Stomach smooth muscle (tissue), 2 donors: Measurements from ENCODE around the gene SLC36A3.
"Not testable (repeated sequence)": the region's sequence is repeated elsewhere in the genome, so short reads cannot be mapped to it uniquely, and the experiment has no call there.

Source experiments
- H3K27ac ChIP-seq: one replicate; pipeline ENCODE4 v1.7.0; 2013; ENCODE audit warnings: mild to moderate bottlenecking, low read length, inconsistent platforms
- H3K27me3 ChIP-seq, 2 donors: one replicate each; pipeline ENCODE4 v1.7.0; 2013; ENCODE audit warnings: low read length in 2 of 2; ENCODE audit not compliant: insufficient read depth in 2 of 2, control insufficient read depth in 1 of 2
- H3K36me3 ChIP-seq, 2 donors: one replicate each; pipeline ENCODE4 v1.7.0; 2013; ENCODE audit warnings: low read length in 2 of 2; ENCODE audit not compliant: control insufficient read depth in 2 of 2, insufficient read depth in 2 of 2
- H3K4me1 ChIP-seq: one replicate; pipeline ENCODE4 v1.7.0; 2013; ENCODE audit warnings: low read length; ENCODE audit not compliant: control insufficient read depth, insufficient read depth
- H3K4me3 ChIP-seq, 2 donors: one replicate each; pipeline ENCODE4 v1.7.0; 2013; ENCODE audit warnings: low read length in 2 of 2
- H3K9ac ChIP-seq, 2 donors: one replicate each; pipeline ENCODE4 v1.7.0; 2013; ENCODE audit warnings: low read length in 2 of 2, mild to moderate bottlenecking in 1 of 2
- H3K9me3 ChIP-seq, 2 donors: one replicate each; pipeline ENCODE4 v1.7.0; 2013; ENCODE audit warnings: low read length in 2 of 2; ENCODE audit not compliant: control insufficient read depth in 2 of 2
- donor health status: healthy.
- donor health status: Pancreatic carcinoma.

Gene SLC36A3

DNA sequence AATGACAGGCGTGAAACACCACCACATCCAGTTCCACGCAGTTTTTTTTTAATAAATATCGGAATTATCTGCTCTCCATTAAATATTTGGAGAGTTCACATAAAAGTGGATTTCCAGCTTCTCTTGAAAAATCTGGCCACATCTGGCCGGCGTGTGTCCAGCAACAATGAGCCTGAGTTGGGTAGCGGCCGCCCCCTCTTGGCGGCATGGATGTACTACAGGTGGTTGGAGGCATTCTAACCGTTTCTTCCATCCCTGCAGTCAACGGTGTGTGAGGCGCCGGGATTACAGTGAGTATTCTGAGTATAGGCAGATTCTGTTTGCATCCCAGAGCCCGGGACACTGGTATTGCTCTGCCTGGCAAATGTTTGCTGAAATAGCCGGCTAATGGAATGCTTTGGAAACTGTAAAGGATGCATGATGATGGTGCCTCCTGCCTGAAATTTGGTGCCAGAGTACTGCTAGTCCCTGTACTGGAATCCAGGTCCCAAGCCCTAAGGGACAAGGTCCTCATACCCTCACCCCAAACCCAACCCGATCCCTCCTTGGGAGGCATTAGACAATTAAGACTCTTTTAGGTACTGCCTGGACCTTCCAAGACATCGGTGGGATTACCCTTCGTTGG is 64.2 kb downstream of the SLC36A3 start:
- H3K27ac ChIP-seq = peak overlapping the region; percentile 92
- H3K9me3 ChIP-seq = no peaks in the 10 kb centered on the region
- peaks cover 31% of the 10 kb centered on the region for H3K4me1 ChIP-seq
- H3K36me3 ChIP-seq = no peaks in the 10 kb centered on the region
- peak overlapping the region; percentile 13 to 60 for H3K9ac ChIP-seq
- H3K27me3 ChIP-seq = no peaks in the 10 kb centered on the region
- H3K4me3 ChIP-seq = peak overlapping the region; percentile 43 to 67

DNA sequence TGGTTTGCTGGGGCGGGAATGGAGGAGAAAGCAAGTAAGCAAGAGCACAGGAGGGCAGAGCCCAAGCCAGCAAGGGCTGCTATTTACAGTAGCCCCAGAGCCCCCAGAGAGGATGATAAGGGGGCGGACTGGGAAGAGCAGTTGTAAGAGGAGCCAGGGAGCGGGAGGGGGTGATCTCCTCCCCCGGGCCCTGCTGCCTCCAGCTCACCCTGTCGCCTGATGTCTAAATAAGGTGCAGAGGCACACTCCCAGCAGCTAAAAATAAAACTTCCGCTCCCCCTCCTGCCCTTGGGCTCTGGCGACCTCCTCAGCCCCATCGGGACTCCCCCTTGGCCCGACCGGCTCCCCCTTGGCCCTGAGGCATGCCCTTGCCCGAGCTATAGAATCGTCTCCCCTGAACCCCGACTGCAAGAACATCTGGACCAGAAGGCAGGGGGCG is 65.2 kb downstream of the SLC36A3 start:
- Histone ChIP-seq H3K27ac (peak overlapping the region; percentile 92), H3K36me3 (no peaks in the 10 kb centered on the region), H3K4me1 (peaks cover 38% of the 10 kb centered on the region), H3K4me3 (peak overlapping the region; percentile 67 to 69), H3K9me3 (no peaks in the 10 kb centered on the region), H3K27me3 (no peaks in the 10 kb centered on the region), H3K9ac (peak overlapping the region; percentile 60 to 71)

DNA sequence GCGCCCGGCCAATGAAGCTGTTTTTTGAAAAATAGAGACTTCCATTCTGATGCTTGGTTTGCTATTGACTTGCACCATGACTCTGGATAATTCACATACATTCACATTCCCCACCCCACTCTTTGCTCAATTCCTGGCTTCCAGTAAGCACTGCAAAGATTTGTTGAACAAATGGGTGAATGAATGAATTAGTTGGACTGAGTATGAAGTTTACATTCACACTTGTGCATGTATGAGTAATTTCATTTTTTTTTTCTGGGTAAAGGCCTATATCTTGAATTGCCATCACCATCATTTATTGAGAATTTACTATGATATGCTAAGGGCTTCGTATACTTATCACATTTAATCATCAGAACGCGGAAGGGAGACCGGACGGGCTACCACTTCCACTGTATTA is 65.9 kb downstream of the SLC36A3 start:
- peak overlapping the region; percentile 92 for H3K27ac ChIP-seq
- H3K9me3 ChIP-seq = no peaks in the 10 kb centered on the region
- H3K27me3 ChIP-seq = no peaks in the 10 kb centered on the region
- no peaks in the 10 kb centered on the region for H3K36me3 ChIP-seq
- peak overlapping the region; percentile 60 to 71 for H3K9ac ChIP-seq
- peaks cover 38% of the 10 kb centered on the region for H3K4me1 ChIP-seq
- peak overlapping the region; percentile 67 to 69 for H3K4me3 ChIP-seq

DNA sequence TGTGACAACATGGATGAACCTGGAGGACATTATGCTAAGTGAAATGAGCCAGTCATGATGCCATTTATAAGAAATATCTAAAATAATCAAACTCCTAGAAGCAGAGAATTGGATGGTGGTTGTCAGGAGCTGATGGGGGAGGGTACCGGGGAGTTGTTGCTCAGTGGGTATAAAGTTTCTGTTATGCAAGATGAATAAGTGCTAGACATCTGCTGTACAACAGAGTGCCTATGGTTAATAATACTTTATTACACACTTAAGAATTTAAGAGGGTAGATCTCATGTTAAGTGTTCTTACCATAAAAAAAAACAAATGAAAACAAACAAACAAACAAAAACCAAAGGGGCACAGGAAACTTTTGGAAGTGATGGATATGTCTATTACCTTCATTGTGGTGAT is 66.7 kb downstream of the SLC36A3 start:
- Histone ChIP-seq H3K9me3 (no peaks in the 10 kb centered on the region), H3K4me3 (no peak overlapping the region), H3K27me3 (no peaks in the 10 kb centered on the region), H3K9ac (no peak overlapping the region), H3K27ac (no peak overlapping the region), H3K36me3 (no peaks in the 10 kb centered on the region), H3K4me1 (peaks cover 38% of the 10 kb centered on the region)

DNA sequence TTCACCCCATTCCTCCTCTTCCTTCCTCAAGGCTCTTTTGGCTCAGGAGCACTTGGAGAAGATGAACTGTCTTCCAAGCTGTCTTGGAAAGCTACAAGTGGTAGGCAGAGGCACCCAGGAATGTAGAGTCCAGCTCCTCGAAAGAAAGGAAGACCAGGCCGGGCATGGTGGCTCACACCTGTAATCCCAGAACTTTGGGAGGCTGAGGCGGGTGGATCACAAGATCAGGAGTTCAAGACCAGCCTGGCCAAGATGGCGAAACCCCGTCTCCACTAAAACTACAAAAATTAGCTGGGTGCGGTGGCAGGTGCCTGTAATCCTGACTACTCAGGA is 68.4 kb downstream of the SLC36A3 start:
- peaks cover 38% of the 10 kb centered on the region for H3K4me1 ChIP-seq
- H3K36me3 ChIP-seq, H3K27me3 ChIP-seq, H3K9me3 ChIP-seq: not testable (repeated sequence)
- peak overlapping the region; percentile 60 to 61 for H3K4me3 ChIP-seq
- peak overlapping the region; percentile 82 for H3K27ac ChIP-seq
- peak overlapping the region; percentile 39 to 71 for H3K9ac ChIP-seq

DNA sequence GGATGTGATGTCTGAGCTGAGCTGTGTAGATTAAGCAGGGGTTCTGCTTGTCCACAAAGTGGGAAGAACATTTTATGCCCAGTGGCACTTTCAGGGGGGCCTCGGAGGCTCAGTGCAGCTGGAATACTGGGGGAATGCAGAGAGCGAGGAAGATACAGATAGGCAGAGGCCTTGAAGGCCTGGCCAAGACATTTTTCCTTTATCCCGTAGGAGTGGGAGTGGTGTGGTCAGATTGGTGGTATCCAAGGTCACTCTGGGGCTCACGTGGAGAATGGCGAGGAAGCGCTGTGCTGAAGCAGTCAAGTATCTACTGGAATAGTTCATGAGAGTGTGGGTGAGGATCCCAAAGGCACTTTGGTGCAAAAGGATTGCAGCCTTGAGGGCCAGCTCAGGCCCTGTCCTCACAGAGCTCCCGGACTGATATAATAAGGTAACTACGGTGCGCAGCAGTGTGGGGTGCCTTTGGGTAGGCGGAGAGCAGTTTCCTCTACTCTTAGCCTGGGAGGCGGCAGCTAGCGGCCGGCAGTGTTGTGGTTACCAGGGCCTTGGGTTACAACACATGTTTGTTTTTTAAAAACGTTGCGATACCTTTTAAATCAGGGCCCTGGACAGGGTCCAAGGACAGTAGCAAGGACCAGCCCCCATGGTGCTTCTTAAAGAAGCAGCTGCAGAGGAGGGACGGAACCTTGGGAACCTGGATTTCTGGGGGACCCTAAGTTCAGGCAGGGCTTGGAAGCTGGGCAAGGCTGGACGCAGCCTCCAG is 68.9 kb downstream of the SLC36A3 start:
- Histone ChIP-seq H3K4me1 (peaks cover 38% of the 10 kb centered on the region), H3K27me3 (no peaks in the 10 kb centered on the region), H3K36me3 (no peaks in the 10 kb centered on the region), H3K27ac (peak overlapping the region; percentile 82), H3K9ac (peak overlapping the region; percentile 39 to 71), H3K9me3 (no peaks in the 10 kb centered on the region), H3K4me3 (peak overlapping the region; percentile 60 to 61)

DNA sequence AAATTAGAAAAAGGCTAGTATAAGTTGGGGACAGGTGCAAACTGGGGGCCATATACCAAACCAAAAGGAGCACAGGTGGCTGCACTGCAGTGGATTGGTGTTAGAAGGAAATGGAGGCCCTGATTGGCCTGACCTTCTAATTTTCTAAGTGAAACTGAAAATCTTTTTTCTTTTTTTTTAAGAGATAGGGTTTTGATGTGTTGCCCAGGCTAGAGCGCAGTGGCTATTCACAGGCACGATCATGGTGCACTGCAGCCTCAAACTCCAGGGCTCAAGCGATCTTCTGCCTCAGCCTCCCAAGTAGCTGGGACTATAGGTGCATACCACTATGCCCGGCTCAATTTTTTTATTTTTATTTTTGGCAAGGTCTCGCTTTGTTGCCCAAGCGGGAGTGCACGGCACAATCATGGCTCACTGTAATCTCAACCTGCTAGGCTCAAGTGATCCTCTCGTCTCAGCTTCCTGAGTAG is 69.9 kb downstream of the SLC36A3 start:
- H3K4me3 ChIP-seq = no peak overlapping the region
- H3K4me1 ChIP-seq = peaks cover 31% of the 10 kb centered on the region
- no peaks in the 10 kb centered on the region for H3K9me3 ChIP-seq
- peak overlapping the region; percentile 82 for H3K27ac ChIP-seq
- H3K36me3 ChIP-seq = no peaks in the 10 kb centered on the region
- no peaks in the 10 kb centered on the region for H3K27me3 ChIP-seq
- H3K9ac ChIP-seq = no peak overlapping the region

DNA sequence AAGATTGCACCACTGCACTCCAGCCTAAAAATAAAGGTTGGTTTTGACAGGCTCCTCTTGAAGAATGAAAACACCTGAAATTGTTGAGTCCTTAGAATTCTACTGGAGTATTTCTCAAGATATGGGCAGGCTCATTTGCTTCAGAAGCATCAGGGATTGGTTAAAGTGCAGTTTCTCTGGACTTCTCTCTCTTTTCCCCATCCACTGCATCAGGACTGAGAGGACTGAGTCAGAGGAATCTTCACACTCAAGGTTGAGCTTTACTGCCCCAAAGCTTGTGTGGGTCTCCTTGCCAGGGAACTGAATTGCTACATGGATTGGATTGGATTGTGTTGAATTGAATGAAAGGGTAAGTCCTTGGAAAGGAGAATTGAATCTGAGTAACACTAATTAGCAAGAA is 72.2 kb downstream of the SLC36A3 start:
- no peak overlapping the region for H3K27ac ChIP-seq
- H3K36me3 ChIP-seq = no peaks in the 10 kb centered on the region
- peaks cover 20% of the 10 kb centered on the region for H3K4me1 ChIP-seq
- H3K4me3 ChIP-seq = no peak overlapping the region
- H3K27me3 ChIP-seq = no peaks in the 10 kb centered on the region
- H3K9me3 ChIP-seq = no peaks in the 10 kb centered on the region
- no peak overlapping the region for H3K9ac ChIP-seq

DNA sequence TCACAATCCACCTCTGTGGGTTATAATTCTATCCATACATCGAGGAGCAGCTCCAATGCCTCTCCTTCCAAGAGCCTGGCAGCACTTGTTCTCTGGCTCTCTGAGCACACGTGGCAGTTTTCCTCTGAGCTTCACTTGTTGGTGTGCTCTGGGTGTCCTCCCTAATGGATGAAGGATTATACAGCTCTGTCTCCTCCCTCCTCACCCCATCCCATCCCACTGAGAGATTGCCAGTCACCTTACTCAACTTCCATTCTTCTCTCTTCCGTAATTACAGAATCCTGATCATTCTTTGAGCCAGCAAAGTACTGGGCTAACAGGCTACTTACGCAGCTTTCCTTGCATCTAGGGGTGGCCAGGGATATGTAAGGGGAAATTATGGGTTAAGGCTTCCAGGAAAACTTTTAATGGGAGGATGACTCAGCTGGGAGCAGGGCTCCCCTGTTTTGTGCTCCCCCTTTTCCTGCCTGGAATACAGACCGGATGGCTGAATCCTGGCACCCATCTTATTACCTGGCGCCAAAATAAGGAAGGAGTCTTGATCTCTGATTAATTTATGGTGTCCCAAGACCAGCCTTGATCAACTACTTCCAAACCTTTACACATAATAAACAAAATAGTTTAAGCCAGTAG is 73.4 kb downstream of the SLC36A3 start:
- Histone ChIP-seq H3K4me1 (peaks cover 15% of the 10 kb centered on the region), H3K4me3 (no peak overlapping the region), H3K36me3 (no peaks in the 10 kb centered on the region), H3K27me3 (no peaks in the 10 kb centered on the region), H3K27ac (no peak overlapping the region), H3K9ac (no peak overlapping the region), H3K9me3 (no peaks in the 10 kb centered on the region)

DNA sequence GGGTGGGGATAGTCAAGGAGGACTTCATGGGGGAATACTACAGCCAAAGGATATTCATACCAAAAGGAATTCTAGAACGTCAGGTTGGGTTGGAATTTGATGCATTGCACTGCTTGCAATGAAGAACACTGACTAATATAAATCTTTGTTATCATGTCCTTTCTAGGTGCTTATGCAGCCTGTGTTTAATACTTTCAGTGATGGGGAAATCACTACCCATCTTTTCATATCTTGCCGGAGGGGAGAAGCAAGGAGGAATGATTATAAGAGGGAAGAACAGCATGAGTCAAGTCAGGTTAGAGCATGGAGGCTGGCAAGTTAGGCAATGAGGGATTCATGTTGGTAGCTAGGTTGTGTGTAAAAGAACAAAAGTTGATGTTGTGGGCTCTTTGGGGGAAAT is 74.6 kb downstream of the SLC36A3 start:
- Histone ChIP-seq H3K4me3 (no peak overlapping the region), H3K27me3 (no peaks in the 10 kb centered on the region), H3K27ac (no peak overlapping the region), H3K9me3 (no peaks in the 10 kb centered on the region), H3K4me1 (peaks cover 9% of the 10 kb centered on the region), H3K36me3 (no peaks in the 10 kb centered on the region), H3K9ac (no peak overlapping the region)
